ENCODE data around the gene FAM168B. TPM values are rescaled to one million over a fixed set of nuclear protein-coding genes. Genes with fewer than 3 reads are reported as not detected.

FAM168B gene
- total RNA-seq, 1 experiment from 2014 or later, result 119 TPM

DNA sequence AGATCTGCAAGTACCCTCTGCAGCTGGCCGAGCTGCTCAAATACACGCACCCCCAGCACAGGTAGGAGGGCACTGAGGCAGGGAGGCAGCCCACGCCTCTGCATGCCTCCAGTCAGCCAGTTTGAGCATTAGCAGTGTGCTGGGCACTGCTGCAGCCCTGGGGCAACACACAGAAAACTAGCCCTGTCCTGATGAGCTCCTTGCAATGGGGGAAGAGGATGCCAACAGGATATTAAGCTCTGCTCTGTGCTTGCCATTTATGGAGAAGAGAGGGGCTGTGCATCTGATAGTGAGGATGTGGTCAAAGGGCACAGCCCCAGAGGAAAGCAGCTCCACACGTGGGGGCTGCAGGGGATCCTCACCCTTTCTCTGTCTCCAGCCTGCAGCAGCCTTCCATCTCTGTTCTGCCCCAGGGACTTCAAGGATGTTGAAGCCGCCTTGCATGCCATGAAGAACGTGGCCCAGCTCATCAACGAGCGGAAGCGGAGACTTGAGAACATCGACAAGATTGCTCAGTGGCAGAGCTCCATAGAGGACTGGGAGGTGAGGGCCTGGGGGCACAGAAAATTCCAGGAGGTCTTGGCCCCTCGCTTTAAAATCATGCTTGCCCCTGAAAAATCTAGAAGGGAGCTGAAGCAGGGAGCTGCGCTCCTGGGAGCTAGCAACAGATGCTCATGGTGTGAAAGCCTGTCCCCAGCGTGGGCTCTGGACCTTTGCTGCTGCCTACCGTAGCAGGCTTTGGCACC is 51.7 kb downstream of the FAM168B start:
- CTCF ChIA-PET, result no interaction called here
- Mint-ChIP-seq H3K4me1 (ENCODE audit: low read depth, unreplicated experiment) (no peaks in the 10 kb centered on the region), H3K27ac (ENCODE audit: unreplicated experiment) (no peak overlapping the region), H3K27me3 (ENCODE audit: insufficient read depth, unreplicated experiment) (no peaks in the 10 kb centered on the region), H3K9me3 (ENCODE audit: unreplicated experiment) (no peaks in the 10 kb centered on the region), H3K4me3 (ENCODE audit: unreplicated experiment) (no peak overlapping the region), H3K36me3 (ENCODE audit: insufficient read depth, unreplicated experiment) (peaks cover 17% of the 10 kb centered on the region)
- Histone ChIP-seq H3K9me3 (no peaks in the 10 kb centered on the region), H3K4me3 (ENCODE audit: low read depth, low read length) (no peak overlapping the region), H3K27me3 (replicated peaks; ENCODE audit: control insufficient read depth, insufficient read depth, low read length) (no peaks in the 10 kb centered on the region), H3K4me1 (no peaks in the 10 kb centered on the region), H3K36me3 (ENCODE audit: control insufficient read depth, insufficient read depth, low read length) (no peaks in the 10 kb centered on the region)
- POLR2A ChIA-PET, result no interaction called here
- no peak for DNase-seq
- no TSS peak for BruUV-seq (replicated peaks)
- intact Hi-C loops (cut with micrococcal nuclease; ENCODE audit: unreplicated experiment), result no loop called here
- TF ChIP-seq, protein P1, sequence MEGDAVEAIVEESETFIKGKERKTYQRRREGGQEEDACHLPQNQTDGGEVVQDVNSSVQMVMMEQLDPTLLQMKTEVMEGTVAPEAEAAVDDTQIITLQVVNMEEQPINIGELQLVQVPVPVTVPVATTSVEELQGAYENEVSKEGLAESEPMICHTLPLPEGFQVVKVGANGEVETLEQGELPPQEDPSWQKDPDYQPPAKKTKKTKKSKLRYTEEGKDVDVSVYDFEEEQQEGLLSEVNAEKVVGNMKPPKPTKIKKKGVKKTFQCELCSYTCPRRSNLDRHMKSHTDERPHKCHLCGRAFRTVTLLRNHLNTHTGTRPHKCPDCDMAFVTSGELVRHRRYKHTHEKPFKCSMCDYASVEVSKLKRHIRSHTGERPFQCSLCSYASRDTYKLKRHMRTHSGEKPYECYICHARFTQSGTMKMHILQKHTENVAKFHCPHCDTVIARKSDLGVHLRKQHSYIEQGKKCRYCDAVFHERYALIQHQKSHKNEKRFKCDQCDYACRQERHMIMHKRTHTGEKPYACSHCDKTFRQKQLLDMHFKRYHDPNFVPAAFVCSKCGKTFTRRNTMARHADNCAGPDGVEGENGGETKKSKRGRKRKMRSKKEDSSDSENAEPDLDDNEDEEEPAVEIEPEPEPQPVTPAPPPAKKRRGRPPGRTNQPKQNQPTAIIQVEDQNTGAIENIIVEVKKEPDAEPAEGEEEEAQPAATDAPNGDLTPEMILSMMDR (IDR thresholded peaks at IDR 0.05; ENCODE audit: insufficient read depth in 1 of 2, low read depth in 1 of 2, low read length in 1 of 2, severe bottlenecking in 1 of 2, unreplicated experiment in 1 of 2), result no peak

DNA sequence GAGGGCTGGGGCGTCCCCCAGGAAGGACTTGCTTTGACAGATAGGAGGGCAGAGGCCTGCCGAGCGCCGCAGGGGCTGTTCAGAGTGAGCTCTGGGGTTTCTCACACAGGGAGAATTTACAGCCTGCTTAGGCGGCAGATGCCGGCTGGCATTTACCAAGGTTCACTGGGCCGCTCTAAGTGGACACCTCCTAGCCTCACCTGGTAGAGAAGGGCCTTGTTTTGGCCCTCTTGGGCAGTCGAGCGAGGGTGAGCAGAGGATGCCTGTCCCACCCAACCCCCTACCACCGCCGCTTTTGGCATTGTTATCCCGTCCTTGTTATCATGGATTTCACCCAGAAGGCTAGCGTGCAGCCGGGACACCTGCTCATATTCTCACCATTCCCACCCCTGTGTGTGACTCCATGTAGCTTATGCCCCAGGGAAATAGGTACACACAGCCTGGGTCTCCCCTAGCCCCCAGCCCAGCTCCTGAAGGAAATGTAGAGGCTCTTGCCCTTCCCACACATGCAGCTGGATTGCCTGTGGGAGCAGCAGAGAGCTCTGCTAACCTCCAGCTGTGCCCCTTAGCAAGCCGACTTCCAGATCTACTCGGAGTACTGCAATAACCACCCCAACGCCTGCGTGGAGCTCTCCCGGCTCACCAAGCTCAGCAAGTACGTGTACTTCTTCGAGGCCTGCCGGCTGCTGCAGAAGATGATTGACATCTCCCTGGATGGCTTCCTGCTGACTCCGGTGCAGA is 52.4 kb downstream of the FAM168B start:
- H3K27ac Mint-ChIP-seq (ENCODE audit: unreplicated experiment), result no peak overlapping the region
- no peaks in the 10 kb centered on the region for H3K9me3 ChIP-seq
- no TSS peak for BruUV-seq (replicated peaks)
- H3K27me3 Mint-ChIP-seq (ENCODE audit: insufficient read depth, unreplicated experiment), result no peaks in the 10 kb centered on the region
- H3K4me3 ChIP-seq (ENCODE audit: low read depth, low read length), result no peak overlapping the region
- H3K9me3 Mint-ChIP-seq (ENCODE audit: unreplicated experiment), result no peaks in the 10 kb centered on the region
- ChIA-PET CTCF (no interaction called here), POLR2A (no interaction called here)
- TF ChIP-seq, protein P1 (IDR thresholded peaks at IDR 0.05; ENCODE audit: insufficient read depth in 1 of 2, low read depth in 1 of 2, low read length in 1 of 2, severe bottlenecking in 1 of 2, unreplicated experiment in 1 of 2), result no peak
- H3K4me1 ChIP-seq, result no peaks in the 10 kb centered on the region
- no peak overlapping the region for H3K4me3 Mint-ChIP-seq (ENCODE audit: unreplicated experiment)
- intact Hi-C loops (cut with micrococcal nuclease; ENCODE audit: unreplicated experiment), result no loop called here
- no peaks in the 10 kb centered on the region for H3K27me3 ChIP-seq (replicated peaks; ENCODE audit: control insufficient read depth, insufficient read depth, low read length)
- no peak for DNase-seq
- no peaks in the 10 kb centered on the region for H3K36me3 ChIP-seq (ENCODE audit: control insufficient read depth, insufficient read depth, low read length)
- H3K4me1 Mint-ChIP-seq (ENCODE audit: low read depth, unreplicated experiment), result no peaks in the 10 kb centered on the region
- H3K36me3 Mint-ChIP-seq (ENCODE audit: insufficient read depth, unreplicated experiment), result peaks cover 10% of the 10 kb centered on the region

DNA sequence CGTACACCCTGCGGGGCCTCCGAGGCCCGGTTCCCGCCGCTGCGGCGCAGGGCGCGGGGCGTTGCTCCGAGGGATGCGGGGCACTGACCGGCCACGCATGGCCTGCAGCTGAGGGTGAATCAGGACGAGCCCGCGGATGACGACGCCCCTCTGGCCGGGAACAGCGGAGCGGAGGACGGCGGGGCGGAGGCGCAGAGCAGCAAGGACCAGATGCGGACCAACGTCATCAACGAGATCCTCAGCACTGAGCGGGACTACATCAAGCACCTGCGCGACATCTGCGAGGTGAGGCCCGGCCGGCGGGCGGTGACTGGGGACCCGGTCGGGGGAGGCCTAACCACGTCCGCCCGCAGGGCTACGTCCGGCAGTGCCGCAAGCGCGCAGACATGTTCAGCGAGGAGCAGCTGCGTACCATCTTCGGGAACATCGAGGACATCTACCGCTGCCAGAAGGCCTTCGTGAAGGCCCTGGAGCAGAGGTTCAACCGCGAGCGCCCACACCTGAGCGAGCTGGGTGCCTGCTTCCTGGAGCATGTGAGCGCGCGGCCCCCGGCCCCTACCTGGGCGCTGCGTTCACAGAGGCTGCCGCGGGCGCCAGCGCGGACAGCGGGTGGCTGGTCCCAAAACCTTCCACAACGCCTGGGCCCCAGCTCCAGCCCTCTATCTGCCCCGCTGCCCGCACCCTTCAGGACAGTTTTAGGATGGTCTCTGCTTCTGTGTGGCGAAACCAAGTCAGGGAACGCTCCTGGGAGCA is 53.2 kb downstream of the FAM168B start:
- no peaks in the 10 kb centered on the region for H3K27me3 Mint-ChIP-seq (ENCODE audit: insufficient read depth, unreplicated experiment)
- no peaks in the 10 kb centered on the region for H3K4me1 Mint-ChIP-seq (ENCODE audit: low read depth, unreplicated experiment)
- H3K36me3 Mint-ChIP-seq (ENCODE audit: insufficient read depth, unreplicated experiment), result peaks cover 6% of the 10 kb centered on the region
- no peaks in the 10 kb centered on the region for H3K9me3 Mint-ChIP-seq (ENCODE audit: unreplicated experiment)
- CTCF ChIA-PET, result no interaction called here
- Histone ChIP-seq H3K27me3 (replicated peaks; ENCODE audit: control insufficient read depth, insufficient read depth, low read length) (no peaks in the 10 kb centered on the region), H3K4me1 (no peaks in the 10 kb centered on the region), H3K9me3 (no peaks in the 10 kb centered on the region), H3K36me3 (ENCODE audit: control insufficient read depth, insufficient read depth, low read length) (no peaks in the 10 kb centered on the region), H3K4me3 (ENCODE audit: low read depth, low read length) (no peak overlapping the region)
- POLR2A ChIA-PET, result no interaction called here
- intact Hi-C loops (cut with micrococcal nuclease; ENCODE audit: unreplicated experiment), result no loop called here
- no peak overlapping the region for H3K27ac Mint-ChIP-seq (ENCODE audit: unreplicated experiment)
- DNase-seq, result no peak
- no TSS peak for BruUV-seq (replicated peaks)
- no peak overlapping the region for H3K4me3 Mint-ChIP-seq (ENCODE audit: unreplicated experiment)
- TF ChIP-seq, protein P1 (IDR thresholded peaks at IDR 0.05; ENCODE audit: insufficient read depth in 1 of 2, low read depth in 1 of 2, low read length in 1 of 2, severe bottlenecking in 1 of 2, unreplicated experiment in 1 of 2), result no peak

Measured in Caco-2 (cell line).